Effector memory CD8-positive, alpha-beta T cell (primary cell): Measurements from ENCODE around the gene NUDT14.

Source experiments
- ATAC-seq: fragments of 150-1000 bp; cut with Tn5 transposase; replicated peaks from 2 replicates; pipeline ENCODE4 v1.10.0; 2021; ENCODE audit warnings: mild to moderate bottlenecking, moderate library complexity
- DNase-seq, 3 experiments: peaks; one replicate each; pipeline ENCODE4 v3.0.0; 2021
- H3K27ac Mint-ChIP-seq, 2 donors: one replicate each; pipeline ENCODE4 v1.8.0; 2022; ENCODE audit warnings: mild to moderate bottlenecking in 2 of 2, mixed read lengths in 2 of 2, moderate library complexity in 2 of 2
- H3K27me3 Mint-ChIP-seq, 2 donors: one replicate each; pipeline ENCODE4 v1.8.0; 2022; ENCODE audit warnings: mixed read lengths in 2 of 2
- H3K36me3 Mint-ChIP-seq: one replicate; pipeline ENCODE4 v1.8.0; 2022; ENCODE audit warnings: mild to moderate bottlenecking, moderate library complexity, mixed read lengths; ENCODE audit not compliant: insufficient read depth
- H3K4me1 Mint-ChIP-seq, 2 donors: one replicate each; pipeline ENCODE4 v1.8.0; 2022; ENCODE audit warnings: low read depth in 2 of 2, mixed read lengths in 2 of 2
- H3K4me3 Mint-ChIP-seq, 2 donors: one replicate each; pipeline ENCODE4 v1.8.0; 2022; ENCODE audit warnings: mild to moderate bottlenecking in 2 of 2, mixed read lengths in 2 of 2, moderate library complexity in 2 of 2
- H3K9me3 Mint-ChIP-seq, 2 donors: one replicate each; pipeline ENCODE4 v1.8.0; 2022; ENCODE audit warnings: mixed read lengths in 2 of 2

Gene NUDT14

DNA sequence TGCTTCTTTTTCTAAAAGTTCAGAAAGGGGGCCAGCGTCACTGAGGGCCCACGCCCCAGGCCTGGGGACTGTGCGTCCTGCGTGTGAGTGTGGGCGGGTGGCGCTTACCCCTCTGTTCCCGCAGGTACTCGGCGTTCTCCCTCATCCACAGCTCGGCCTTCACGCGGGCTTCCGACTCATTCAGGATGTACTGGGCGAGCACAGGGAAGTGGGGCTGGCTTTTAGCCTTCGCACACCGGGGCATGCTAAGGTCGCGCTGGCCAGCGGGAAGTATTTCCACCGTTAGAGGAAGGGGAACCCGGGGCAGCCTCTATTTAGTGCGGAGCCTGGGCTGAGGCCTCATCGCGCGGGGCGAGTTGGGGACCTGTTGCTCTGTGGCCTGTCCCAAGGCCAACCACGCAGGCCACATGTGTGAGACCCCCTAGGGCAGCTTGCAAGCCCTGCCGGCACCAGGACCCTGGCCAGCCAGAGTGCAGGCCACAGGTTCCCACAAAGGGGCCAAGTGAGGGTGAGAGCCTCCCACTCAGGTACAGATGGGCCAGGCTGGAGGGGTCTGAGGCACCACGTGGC is 38.0 kb upstream of the NUDT14 start:
- ATAC-seq (no peak), DNase-seq (no peak)
- H3K36me3 Mint-ChIP-seq: peaks cover 19% of the 10 kb centered on the region
- H3K9me3 Mint-ChIP-seq: no peaks in the 10 kb centered on the region
- peak overlapping the region in 1 of 2 donors; percentile 31 for H3K27ac Mint-ChIP-seq
- no peak overlapping the region for H3K4me3 Mint-ChIP-seq
- H3K4me1 Mint-ChIP-seq: peaks cover 4 to 7% of the 10 kb centered on the region in 2 donors
- H3K27me3 Mint-ChIP-seq: no peaks in the 10 kb centered on the region

DNA sequence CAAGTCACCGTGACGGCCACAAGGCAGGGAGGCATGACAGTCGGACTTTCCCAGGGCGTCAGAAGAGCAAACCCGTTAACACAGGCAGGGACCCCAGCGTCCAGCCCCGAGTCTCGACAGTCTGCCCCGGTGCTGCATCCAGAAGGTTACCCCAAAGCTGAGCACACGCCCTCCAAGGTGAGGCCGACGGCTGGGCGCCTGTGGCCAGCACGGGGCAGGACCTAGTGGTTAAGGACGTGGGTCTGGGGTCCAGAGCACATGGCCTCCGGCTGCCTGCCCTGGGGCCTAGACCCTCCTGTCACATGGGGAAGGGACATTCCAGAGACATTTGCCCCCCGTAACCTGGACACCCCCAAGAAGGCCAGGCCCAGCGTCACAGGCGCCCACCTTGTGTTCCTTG is 37.5 kb upstream of the NUDT14 start:
- ATAC-seq (no peak), DNase-seq (no peak)
- Mint-ChIP-seq H3K4me3 (no peak overlapping the region), H3K9me3 (no peaks in the 10 kb centered on the region), H3K4me1 (peaks cover 4 to 7% of the 10 kb centered on the region in 2 donors), H3K27me3 (no peaks in the 10 kb centered on the region), H3K36me3 (peaks cover 19% of the 10 kb centered on the region), H3K27ac (no peak overlapping the region)

DNA sequence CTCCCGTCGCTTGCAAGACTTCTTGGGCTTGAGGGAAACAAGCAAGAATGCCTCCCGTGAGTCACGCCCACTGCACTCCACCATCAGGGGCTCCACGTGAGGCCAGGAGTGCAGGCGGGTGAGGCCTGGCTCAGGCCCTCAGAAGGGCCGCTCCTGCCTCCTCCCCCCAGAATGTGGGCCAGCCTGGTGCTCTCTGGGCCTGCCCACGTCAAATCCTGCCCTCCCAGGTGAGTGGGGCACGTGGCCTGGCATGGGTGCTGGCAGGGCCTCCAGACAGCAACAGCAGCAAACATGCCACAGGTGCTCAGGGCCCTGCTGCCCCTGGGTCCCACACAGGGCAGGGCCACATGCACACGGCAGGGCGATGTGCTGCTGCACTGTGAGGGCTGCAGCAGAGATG is 36.7 kb upstream of the NUDT14 start:
- ATAC-seq (no peak), DNase-seq (no peak)
- Mint-ChIP-seq H3K9me3 (no peaks in the 10 kb centered on the region), H3K27me3 (no peaks in the 10 kb centered on the region), H3K36me3 (peaks cover 15% of the 10 kb centered on the region), H3K4me3 (no peak overlapping the region), H3K27ac (no peak overlapping the region), H3K4me1 (peaks cover 4 to 7% of the 10 kb centered on the region in 2 donors)

DNA sequence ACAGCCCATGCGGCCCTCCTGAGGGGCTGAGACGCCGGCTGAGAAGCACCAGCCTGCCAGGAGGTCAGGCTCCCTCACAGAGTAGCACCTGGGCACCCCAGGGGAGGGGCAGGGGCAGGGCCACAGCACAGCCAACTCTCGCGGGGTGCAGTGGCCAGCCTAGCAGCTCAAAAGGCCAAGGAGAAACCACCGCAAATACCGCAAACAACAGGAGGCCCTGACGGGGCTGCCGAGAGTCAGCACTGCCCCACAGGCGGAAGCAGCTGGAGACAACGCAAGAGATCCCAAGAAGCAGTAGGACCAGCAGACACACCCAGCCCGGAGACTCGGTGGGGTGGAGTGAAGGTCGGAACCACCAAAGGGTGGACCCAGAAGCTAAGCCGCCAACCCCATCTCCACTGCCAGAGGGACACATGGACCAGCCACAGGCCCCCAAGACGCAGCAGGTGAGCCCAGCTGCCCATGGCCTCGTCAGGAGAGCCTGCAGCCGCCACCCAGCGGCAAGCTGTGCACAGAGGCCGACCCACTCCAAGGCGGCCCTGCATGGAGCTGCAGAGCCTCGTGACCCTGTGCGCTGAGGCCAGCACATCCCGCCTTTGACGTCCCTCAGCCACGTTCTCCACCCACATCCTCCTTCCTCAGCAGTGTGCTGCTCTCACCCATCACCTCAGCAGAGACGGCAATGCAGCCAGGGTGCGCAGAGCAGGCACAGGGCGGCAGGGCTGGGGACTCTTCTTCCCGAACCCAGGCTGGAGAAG is 35.6 kb upstream of the NUDT14 start:
- no peaks in the 10 kb centered on the region for H3K9me3 Mint-ChIP-seq
- ATAC-seq: no peak
- peaks cover 17% of the 10 kb centered on the region for H3K36me3 Mint-ChIP-seq
- H3K4me1 Mint-ChIP-seq: peaks cover 2 to 7% of the 10 kb centered on the region in 2 donors
- H3K27ac Mint-ChIP-seq: no peak overlapping the region
- H3K4me3 Mint-ChIP-seq: no peak overlapping the region
- DNase-seq: no peak
- no peaks in the 10 kb centered on the region for H3K27me3 Mint-ChIP-seq

DNA sequence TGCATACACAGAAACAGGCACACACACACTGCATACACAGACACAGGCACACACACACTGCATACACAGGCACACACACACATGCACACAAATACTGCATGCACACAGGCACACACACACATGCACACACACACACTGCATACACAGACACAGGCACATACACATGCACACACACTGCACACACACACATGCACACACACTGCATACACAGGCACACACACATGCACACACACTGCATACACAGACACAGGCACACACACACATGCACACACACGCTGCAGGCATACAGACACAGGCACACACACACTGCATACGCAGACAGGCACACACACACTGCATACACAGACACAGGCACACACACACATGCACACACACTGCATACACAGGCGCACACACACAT is 34.5 kb upstream of the NUDT14 start:
- H3K36me3 Mint-ChIP-seq: peaks cover 17% of the 10 kb centered on the region
- H3K27me3 Mint-ChIP-seq: no peaks in the 10 kb centered on the region
- peaks cover 2 to 7% of the 10 kb centered on the region in 2 donors for H3K4me1 Mint-ChIP-seq
- ATAC-seq (no peak), DNase-seq (no peak)
- H3K9me3 Mint-ChIP-seq: no peaks in the 10 kb centered on the region
- no peak overlapping the region for H3K27ac Mint-ChIP-seq
- no peak overlapping the region for H3K4me3 Mint-ChIP-seq

DNA sequence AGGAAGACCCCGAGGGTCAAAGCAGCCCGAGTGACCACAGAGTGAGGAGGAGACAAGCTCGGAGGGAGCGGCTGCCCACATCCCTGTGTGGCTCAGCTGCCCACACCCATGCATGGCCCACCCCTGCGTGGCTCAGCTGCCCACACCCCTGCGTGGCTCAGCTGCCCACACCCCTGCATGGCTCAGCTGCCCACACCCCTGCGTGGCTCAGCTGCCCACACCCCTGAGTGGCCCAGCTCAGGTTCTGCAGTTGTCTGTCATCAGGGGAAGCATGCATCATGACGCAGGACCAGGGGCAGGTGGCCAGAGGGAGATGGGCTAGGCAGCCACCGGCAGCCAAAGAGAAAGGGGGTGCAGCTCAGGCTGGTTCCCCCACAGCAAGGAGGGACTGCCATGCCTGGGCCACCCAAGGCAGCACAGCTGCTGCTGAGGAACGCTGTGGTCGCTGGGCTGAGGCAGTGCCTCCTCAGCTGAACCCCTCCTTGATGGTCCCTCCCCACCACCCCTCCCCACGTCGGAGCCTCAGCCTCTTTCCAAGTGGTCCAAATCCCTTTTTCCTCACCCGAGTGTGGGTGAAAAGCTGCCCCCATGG is 33.3 kb upstream of the NUDT14 start:
- H3K9me3 Mint-ChIP-seq: no peaks in the 10 kb centered on the region
- DNase-seq: no peak
- H3K27me3 Mint-ChIP-seq: no peaks in the 10 kb centered on the region
- H3K36me3 Mint-ChIP-seq: peaks cover 17% of the 10 kb centered on the region
- no peak overlapping the region for H3K4me3 Mint-ChIP-seq
- no peak overlapping the region for H3K27ac Mint-ChIP-seq
- ATAC-seq: no peak
- peaks cover 2 to 7% of the 10 kb centered on the region in 2 donors for H3K4me1 Mint-ChIP-seq

DNA sequence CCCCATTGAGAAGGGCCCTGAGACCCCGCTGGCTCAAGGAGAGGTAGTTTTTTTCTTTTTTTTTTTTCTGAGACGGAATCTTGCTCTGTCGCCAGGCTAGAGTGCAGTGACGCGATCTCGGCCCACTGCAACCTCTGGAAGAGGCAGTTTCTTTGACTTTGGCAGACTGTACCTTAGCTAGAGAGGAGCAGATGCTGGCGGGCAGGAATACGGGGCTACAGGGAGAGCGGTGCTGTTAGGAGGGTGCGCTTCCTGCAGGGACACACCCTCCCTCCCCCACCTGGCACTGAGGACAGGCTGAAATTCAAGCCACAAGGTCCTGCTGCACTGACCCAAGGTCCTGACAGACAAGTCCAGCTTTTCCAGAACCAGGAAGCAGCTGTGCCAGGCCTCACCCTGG is 32.2 kb upstream of the NUDT14 start:
- no peaks in the 10 kb centered on the region for H3K9me3 Mint-ChIP-seq
- H3K27ac Mint-ChIP-seq: no peak overlapping the region
- H3K36me3 Mint-ChIP-seq: peaks cover 17% of the 10 kb centered on the region
- no peak overlapping the region for H3K4me3 Mint-ChIP-seq
- H3K4me1 Mint-ChIP-seq: peaks cover 2 to 7% of the 10 kb centered on the region in 2 donors
- H3K27me3 Mint-ChIP-seq: no peaks in the 10 kb centered on the region
- no peak for DNase-seq
- no peak for ATAC-seq

DNA sequence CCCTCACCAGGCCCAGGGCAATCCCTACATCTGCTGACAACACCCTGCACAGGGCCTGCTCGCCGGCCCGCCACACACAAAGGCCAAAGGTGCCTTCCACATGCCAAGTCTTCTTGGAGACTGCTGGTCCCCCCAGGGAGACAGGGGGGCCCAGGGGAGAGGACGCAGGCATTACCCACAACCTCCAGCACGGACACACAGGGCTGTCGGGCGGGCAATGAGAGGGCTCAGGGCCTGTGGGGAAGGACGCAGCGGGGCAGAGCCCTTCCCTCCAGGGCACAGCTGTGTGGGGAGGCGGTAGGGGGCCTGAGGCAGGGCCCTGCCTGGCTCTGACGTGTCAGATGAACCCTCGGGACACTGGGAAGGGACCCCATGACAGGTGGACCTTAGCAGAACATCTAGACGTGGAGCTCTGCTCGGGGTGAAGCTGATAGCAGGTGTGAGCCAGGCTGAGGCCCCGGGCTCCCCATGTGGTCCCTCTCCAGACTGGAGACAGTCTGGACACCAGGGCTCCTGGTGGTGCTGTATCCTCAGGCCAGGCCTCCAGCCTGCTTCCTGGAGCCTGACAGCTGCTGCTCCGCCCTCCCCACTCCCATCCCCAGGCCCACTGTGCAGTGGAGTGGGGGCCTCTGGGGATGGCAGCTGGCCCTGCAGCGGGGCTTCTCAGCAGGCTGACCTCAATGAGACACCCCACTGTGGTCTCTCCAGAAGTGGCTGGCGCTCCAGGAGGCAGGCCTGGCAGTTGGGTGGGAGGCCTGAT is 31.6 kb upstream of the NUDT14 start:
- DNase-seq (no peak), ATAC-seq (no peak)
- no peak overlapping the region for H3K4me3 Mint-ChIP-seq
- peaks cover 2 to 7% of the 10 kb centered on the region in 2 donors for H3K4me1 Mint-ChIP-seq
- peaks cover 14% of the 10 kb centered on the region for H3K36me3 Mint-ChIP-seq
- no peaks in the 10 kb centered on the region for H3K9me3 Mint-ChIP-seq
- H3K27ac Mint-ChIP-seq: no peak overlapping the region
- H3K27me3 Mint-ChIP-seq: no peaks in the 10 kb centered on the region

DNA sequence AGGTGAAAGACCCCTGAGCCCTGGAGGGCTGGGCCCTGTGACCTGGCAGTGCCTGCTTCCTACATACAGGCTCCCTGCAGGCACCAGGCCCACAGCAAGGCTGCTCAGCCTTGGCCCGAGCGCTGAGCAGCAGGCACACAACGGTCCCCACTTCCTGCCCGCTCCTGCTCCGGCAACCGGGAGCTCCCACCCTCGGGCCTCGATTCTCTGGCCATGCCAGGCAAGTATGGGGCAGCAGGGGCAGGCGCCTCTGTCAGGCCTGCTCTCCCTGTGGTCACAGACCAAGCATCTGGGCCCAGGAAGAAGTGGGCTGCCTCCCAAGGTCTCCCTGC is 30.6 kb upstream of the NUDT14 start:
- DNase-seq (no peak), ATAC-seq (no peak)
- peaks cover 2 to 7% of the 10 kb centered on the region in 2 donors for H3K4me1 Mint-ChIP-seq
- H3K36me3 Mint-ChIP-seq: peaks cover 9% of the 10 kb centered on the region
- no peaks in the 10 kb centered on the region for H3K27me3 Mint-ChIP-seq
- H3K4me3 Mint-ChIP-seq: no peak overlapping the region
- no peaks in the 10 kb centered on the region for H3K9me3 Mint-ChIP-seq
- H3K27ac Mint-ChIP-seq: no peak overlapping the region

DNA sequence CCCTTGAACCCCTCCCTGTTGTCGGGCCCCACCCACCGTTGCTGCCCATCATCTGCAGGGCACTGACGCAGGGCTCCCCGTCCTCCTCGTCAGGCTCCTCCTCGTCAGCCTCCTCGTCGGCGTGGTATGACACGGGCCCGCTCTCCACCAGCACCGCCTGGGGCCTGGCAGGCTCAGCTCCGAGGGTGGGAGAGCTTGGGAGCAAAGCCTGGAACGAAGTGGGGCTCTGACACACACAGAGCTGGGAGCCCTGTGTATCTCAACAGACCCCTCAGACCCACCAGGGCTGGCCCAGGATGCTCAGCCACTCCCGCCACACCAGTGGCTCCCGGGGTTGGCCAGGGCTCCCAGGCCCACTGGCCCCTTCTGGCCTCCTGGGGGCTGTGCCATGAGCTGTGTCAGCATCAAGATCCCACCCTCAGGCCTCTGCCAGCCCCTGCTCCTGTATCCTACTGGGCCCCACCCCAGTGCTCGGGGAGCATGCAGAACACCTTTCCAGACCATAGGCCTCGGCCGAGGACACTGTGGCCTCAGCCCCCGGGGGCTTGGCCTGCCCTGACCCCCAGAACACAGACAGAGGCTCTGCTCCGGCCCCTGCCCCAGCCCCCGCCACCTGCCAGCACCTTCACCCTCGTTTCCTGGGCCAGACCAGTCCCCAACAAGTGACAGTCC is 30.1 kb upstream of the NUDT14 start:
- H3K36me3 Mint-ChIP-seq: peaks cover 9% of the 10 kb centered on the region
- no peaks in the 10 kb centered on the region for H3K9me3 Mint-ChIP-seq
- ATAC-seq: no peak
- H3K4me3 Mint-ChIP-seq: no peak overlapping the region
- H3K27ac Mint-ChIP-seq: no peak overlapping the region
- DNase-seq: no peak
- H3K4me1 Mint-ChIP-seq: peaks cover 3 to 7% of the 10 kb centered on the region in 2 donors
- H3K27me3 Mint-ChIP-seq: no peaks in the 10 kb centered on the region

DNA sequence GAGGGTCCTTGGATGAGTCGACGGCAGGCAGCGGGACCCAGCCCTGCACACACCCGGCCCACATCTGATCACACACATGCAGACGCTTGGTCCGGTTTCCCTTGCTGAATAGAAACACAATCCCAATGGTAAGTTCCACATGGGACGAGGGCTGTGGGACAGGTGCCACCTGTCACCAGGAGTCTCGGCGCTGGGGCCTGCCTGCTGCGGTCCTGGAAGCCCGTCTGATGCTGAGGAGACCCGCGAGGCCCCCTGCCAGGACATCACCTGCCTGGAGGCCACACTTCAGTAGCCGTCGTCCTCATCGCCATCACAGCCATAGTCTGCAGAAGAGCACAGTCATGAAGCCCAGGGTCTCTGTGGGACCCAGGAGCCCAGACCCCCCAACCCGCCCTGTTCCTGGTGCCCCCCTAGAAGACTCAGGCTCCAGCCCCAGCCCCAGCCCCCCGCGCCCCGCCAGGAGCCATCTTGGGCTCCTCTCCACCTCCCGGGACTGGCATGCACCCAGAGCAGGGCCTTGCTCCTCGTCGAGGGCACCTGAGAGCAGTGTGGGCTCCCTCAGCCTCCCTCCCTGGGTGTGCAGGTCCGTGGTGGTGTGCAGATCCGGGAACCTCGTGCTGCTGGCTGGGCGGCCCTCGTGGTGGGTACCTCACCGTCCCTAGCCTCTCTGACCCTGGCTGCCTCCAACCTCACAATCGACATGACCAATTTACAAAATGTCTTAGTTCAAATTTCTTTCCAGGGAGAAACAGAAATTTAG is 29.3 kb upstream of the NUDT14 start:
- Mint-ChIP-seq H3K36me3 (peaks cover 14% of the 10 kb centered on the region), H3K9me3 (no peaks in the 10 kb centered on the region), H3K4me3 (no peak overlapping the region), H3K27ac (no peak overlapping the region), H3K27me3 (no peaks in the 10 kb centered on the region), H3K4me1 (peaks cover 3 to 7% of the 10 kb centered on the region in 2 donors)
- no peak for ATAC-seq
- DNase-seq: no peak

DNA sequence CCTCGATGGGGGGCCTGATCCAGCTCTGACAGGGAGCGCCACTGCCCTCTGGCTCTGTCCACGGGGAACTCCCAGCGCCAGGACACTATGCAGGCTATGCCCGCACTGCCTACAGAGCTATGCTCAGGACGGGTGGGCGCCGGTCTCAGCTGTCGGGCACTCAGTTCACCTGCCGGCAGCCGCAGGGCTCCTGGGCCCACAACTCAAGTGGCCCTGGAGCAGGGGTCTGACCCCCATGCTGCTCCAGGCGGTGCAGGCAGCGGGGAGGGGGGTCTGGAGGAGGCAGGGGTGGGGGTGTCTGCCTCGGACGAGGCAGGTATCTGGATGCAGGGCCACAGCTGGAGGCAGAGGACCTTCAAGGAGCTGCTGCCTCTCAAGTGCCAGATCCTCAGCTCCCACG is 28.5 kb upstream of the NUDT14 start:
- DNase-seq (no peak), ATAC-seq (no peak)
- Mint-ChIP-seq H3K27ac (no peak overlapping the region), H3K4me3 (no peak overlapping the region), H3K9me3 (no peaks in the 10 kb centered on the region), H3K27me3 (no peaks in the 10 kb centered on the region), H3K4me1 (peaks cover 0 to 2% of the 10 kb centered on the region in 2 donors), H3K36me3 (peaks cover 19% of the 10 kb centered on the region)

DNA sequence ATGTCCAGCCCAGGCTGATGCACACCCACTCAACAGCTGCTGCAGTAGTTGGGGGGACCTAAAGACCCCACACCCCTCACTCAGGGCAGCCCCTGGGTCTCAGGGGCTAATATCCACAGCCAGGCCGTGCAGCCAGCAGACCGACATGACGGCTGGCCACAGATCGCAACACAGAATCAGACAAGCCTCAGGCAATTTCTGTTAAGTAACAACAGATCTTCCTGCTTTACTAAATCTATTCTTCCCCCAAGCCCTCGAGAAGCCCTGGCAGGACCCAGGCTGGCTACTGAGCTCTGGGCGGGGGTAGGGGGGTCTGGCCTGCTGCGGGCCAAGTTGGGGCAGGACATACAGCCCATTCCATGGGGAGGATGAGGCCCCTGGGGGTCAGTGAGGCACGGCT is 28.0 kb upstream of the NUDT14 start:
- Mint-ChIP-seq H3K4me3 (no peak overlapping the region), H3K4me1 (peaks cover 0 to 4% of the 10 kb centered on the region in 2 donors), H3K9me3 (no peaks in the 10 kb centered on the region)

More for the DNA sequence above, 28.0 kb upstream of the NUDT14 start:
- Mint-ChIP-seq H3K27ac (no peak overlapping the region), H3K36me3 (peaks cover 19% of the 10 kb centered on the region), H3K27me3 (no peaks in the 10 kb centered on the region)
- no peak for ATAC-seq
- no peak for DNase-seq
